MG63 (cell line): ENCODE measurements around the gene CDX1. TPM values are rescaled to one million over a fixed set of nuclear protein-coding genes. Genes with fewer than 3 reads are reported as not detected.

ENCODE experiments used
- DNase-seq: peaks from one replicate; pipeline ENCODE4 v3.0.0-alpha.2; 2020
- H3K27me3 ChIP-seq: fragments of 250-450 bp; sonication (Bioruptor Pico); 2 replicates; pipeline ENCODE4 v1.5.1; 2020; ENCODE audit warnings: mild to moderate bottlenecking, moderate library complexity
- H3K36me3 ChIP-seq: fragments of 250-450 bp; sonication (Bioruptor Pico); 2 replicates; pipeline ENCODE4 v1.5.1; 2020; ENCODE audit warnings: mild to moderate bottlenecking, moderate library complexity
- H3K4me3 ChIP-seq: fragments of 250-450 bp; sonication (Bioruptor Pico); 2 replicates; pipeline ENCODE4 v1.5.1; 2020; ENCODE audit warnings: mild to moderate bottlenecking, moderate library complexity
- H3K9me3 ChIP-seq: fragments of 250-450 bp; sonication (Bioruptor Pico); 2 replicates; pipeline ENCODE4 v1.5.1; 2020; ENCODE audit warnings: mild to moderate bottlenecking, moderate library complexity
- total RNA-seq: library from RNA; depleted of rRNA; stranded (reverse); fragments of >200 nt; shearing (Covaris generic); gene quantifications from 2 replicates; pipeline ENCODE4 v1.2.3, GENCODE V29; 2014; ENCODE audit warnings: low replicate concordance

The CDX1 gene
- total RNA-seq, 1 experiment from 2014 or later: 0.07 TPM

DNA sequence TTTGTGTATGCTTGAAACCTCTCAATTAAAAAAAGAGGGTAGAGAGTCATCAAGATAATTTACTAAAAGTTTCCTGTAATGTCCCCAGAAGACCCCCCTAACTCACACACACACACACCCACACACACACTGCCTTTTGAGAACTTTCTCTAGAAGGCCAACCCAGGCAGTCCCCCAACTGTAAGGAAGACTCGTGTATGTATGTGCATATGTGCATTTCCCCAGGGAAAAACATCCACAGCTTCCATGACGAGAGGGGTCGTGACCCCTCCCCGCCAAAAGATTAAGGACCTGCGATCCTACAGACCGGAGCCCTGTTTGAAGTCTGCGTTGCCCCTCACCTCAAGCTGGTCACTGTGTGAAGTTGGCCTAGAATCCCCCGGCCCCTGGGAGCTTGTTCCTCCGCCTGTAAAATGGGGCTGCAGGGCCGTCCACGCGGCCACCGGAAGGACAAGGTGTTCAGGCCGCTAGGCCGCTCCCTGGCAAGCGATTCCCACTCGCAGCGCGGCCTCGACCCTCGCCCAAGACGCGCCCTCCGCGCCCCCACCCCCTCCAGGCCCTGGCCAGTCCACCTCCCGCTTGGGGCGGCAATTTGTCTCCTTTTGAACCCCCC, 435 bp upstream of the CDX1 start:
- no peak for DNase-seq

DNA sequence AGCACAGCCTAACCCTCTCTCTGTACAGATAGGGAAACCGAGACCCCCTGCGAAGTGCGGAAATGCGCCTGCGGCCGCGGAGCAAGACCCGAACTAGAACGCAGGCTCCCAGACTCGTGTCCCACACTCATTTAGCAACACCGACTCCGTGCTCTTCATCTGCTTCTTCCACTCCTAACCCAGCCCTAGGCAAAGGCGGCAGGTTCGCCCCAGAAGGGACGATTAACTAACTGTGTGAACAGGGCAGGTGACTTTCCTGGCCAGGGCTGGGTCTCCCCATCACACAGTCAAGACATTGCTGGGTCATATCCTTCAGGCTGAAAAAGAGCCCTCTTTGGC, 903 bp downstream of the CDX1 start:
- no peaks in the 10 kb centered on the region for H3K27me3 ChIP-seq
- H3K36me3 ChIP-seq: no peaks in the 10 kb centered on the region
- H3K9me3 ChIP-seq: no peaks in the 10 kb centered on the region
- DNase-seq: no peak
- H3K4me3 ChIP-seq: no peak overlapping the region

More for the DNA sequence above, 435 bp upstream of the CDX1 start:
- Histone ChIP-seq H3K4me3 (no peak overlapping the region), H3K27me3 (no peaks in the 10 kb centered on the region), H3K36me3 (no peaks in the 10 kb centered on the region), H3K9me3 (no peaks in the 10 kb centered on the region)

DNA sequence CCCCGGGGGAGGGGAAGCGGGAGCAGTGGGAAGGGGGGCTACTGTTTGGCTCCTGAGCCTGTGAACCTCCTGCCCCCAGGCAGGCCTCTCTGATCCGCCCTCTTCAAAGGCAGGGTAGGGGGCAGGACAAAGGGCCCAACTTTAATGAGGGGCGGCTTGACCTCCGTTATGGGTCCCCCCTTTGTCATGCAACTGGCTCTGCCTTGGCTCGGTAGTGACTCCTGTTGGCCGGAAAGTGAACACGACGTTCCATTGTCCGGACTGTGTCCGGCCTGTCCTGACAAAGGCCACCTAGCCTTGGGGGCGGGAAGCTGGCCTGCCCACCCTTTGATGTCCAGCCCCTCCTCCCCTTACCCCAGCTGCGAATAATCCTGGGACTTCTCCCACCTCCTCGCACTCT, 1.3 kb downstream of the CDX1 start:
- no peaks in the 10 kb centered on the region for H3K9me3 ChIP-seq
- H3K4me3 ChIP-seq: no peak overlapping the region
- H3K36me3 ChIP-seq: no peaks in the 10 kb centered on the region
- DNase-seq: no peak
- H3K27me3 ChIP-seq: no peaks in the 10 kb centered on the region

GRCh38 chr5:150168864-150169263, 2.3 kb downstream of the CDX1 start:
- DNase-seq: no peak
- no peaks in the 10 kb centered on the region for H3K9me3 ChIP-seq
- H3K36me3 ChIP-seq: no peaks in the 10 kb centered on the region
- H3K27me3 ChIP-seq: no peaks in the 10 kb centered on the region
- no peak overlapping the region for H3K4me3 ChIP-seq

- DNase-seq: peak; percentile 51
- Histone ChIP-seq H3K4me3 (no peak overlapping the region), H3K36me3 (no peaks in the 10 kb centered on the region), H3K9me3 (0 out of 2 replicates have a peak, but pooled peaks cover 2% of the 10 kb centered on the region), H3K27me3 (no peaks in the 10 kb centered on the region)
Measured at GRCh38 chr5:150172145-150172544, 5.6 kb downstream of the CDX1 start.

DNA sequence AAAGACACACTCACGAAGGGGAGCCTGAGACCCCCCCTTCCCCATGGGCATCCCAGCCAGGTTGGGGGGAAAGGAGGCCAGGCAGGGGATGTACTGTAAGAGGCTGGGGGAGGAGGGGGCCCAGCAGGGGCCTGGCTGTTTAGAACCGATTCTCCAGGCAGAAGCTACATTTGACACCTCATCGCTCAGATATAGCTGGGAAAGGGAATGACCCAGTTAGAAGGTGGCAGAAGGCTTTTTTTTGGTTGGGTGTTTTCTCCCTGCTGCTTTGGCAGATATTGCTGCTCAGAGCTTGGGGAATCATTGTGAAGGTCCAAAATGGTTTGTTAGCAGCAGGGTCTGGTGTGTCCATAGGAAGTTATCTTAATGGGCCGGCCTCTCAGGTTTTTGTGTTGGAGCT, 6.0 kb downstream of the CDX1 start:
- no peak for DNase-seq
- no peak overlapping the region for H3K4me3 ChIP-seq
- no peaks in the 10 kb centered on the region for H3K36me3 ChIP-seq
- no peaks in the 10 kb centered on the region for H3K27me3 ChIP-seq
- 0 out of 2 replicates have a peak, but pooled peaks cover 2% of the 10 kb centered on the region for H3K9me3 ChIP-seq

DNA sequence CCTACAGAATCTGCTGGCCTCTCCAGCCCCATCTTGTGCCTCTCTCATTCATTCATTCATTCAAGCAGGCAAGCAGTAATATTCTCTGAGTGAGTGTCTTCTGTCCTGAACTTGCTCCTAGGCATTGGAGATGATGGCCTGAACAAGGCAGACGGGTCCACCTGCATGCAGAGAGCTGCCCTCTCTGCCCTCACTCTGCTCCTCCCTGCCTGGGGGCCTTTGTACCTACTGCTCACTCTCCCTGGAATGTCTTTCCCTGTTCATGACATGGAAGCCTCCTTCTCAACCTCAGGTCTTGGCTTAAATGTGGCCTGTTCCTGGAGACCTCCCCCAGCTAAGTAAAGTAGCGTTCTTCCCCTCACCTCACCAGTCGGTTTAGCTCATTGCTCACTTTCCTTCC, 6.6 kb downstream of the CDX1 start:
- no peaks in the 10 kb centered on the region for H3K36me3 ChIP-seq

GRCh38 chr5:150174285-150174684, 7.7 kb downstream of the CDX1 start:
- Histone ChIP-seq H3K9me3 (0 out of 2 replicates have a peak, but pooled peaks cover 2% of the 10 kb centered on the region), H3K36me3 (no peaks in the 10 kb centered on the region), H3K27me3 (no peaks in the 10 kb centered on the region), H3K4me3 (no peak overlapping the region)
- no peak for DNase-seq

More for the DNA sequence above, 6.6 kb downstream of the CDX1 start:
- H3K9me3 ChIP-seq: 0 out of 2 replicates have a peak, but pooled peaks cover 2% of the 10 kb centered on the region
- H3K27me3 ChIP-seq: no peaks in the 10 kb centered on the region
- no peak for DNase-seq
- no peak overlapping the region for H3K4me3 ChIP-seq

GRCh38 chr5:150175076-150175475, 8.5 kb downstream of the CDX1 start:
- no peaks in the 10 kb centered on the region for H3K36me3 ChIP-seq
- no peak for DNase-seq
- no peak overlapping the region for H3K4me3 ChIP-seq
- no peaks in the 10 kb centered on the region for H3K27me3 ChIP-seq
- 0 out of 2 replicates have a peak, but pooled peaks cover 2% of the 10 kb centered on the region for H3K9me3 ChIP-seq

DNA sequence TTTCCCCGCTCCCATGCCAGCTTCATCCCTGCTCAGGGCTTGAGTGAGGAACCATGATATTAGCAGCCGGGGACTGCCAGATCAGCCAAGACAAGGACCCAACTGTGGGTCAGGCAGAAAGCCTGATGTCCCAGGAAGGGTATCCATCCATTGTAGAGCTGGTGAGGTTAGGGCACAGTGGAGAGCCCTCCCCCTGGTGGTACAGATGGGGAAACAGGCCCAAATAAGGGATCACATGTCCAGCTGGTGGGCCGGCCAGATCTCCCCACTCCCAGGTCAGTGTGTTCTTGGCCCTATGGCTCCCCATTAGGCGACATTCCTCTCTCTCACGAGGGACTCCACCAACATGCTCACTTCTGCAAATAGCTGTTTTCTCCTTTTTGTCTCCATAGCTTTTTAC, 9.0 kb downstream of the CDX1 start:
- peak; percentile 52 for DNase-seq
- Histone ChIP-seq H3K9me3 (0 out of 2 replicates have a peak, but pooled peaks cover 2% of the 10 kb centered on the region), H3K4me3 (no peak overlapping the region), H3K27me3 (no peaks in the 10 kb centered on the region), H3K36me3 (no peaks in the 10 kb centered on the region)

DNA sequence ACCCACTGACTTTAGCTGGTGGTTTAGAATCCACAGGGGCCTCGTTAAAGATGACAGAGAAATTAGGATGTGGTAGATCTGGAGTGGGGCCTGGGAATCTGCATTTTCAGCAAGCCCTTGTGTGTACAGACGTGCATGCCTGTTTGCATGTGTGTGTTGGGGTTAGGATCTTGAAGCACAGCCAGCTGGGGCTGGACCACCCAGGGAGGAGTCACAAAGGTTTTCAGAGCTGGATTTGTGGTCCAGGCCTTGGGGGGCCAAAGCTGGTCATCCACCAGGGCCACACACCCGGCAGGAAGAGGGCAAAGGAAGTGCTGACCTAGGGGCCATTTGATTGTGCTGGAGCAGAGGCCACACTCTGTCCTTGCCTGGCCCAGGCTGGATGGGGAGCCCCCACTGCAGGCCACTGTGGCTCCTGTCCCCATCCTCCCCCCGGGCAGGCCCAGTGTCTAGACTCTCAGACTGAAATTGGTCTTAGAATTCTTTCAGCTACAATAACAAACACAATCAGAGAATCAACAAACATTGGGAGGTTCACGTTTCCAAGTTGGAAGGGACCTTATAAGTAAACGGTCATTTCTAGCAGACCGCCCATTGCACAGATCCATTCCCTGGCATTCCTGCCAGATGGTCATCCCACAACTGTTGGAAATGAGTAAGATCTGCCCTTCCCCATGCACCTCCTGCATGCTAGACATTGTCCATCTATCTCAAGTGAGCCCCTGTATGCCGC, 10.3 kb downstream of the CDX1 start:
- H3K4me3 ChIP-seq: no peak overlapping the region
- 0 out of 2 replicates have a peak, but pooled peaks cover 2% of the 10 kb centered on the region for H3K9me3 ChIP-seq
- H3K36me3 ChIP-seq: no peaks in the 10 kb centered on the region
- peak; percentile 92 for DNase-seq
- H3K27me3 ChIP-seq: no peaks in the 10 kb centered on the region

GRCh38 chr5:150177721-150178120, 11.1 kb downstream of the CDX1 start:
- H3K9me3 ChIP-seq: 0 out of 2 replicates have a peak, but pooled peaks cover 2% of the 10 kb centered on the region
- H3K27me3 ChIP-seq: no peaks in the 10 kb centered on the region
- H3K36me3 ChIP-seq: no peaks in the 10 kb centered on the region
- H3K4me3 ChIP-seq: no peak overlapping the region
- DNase-seq: no peak

DNA sequence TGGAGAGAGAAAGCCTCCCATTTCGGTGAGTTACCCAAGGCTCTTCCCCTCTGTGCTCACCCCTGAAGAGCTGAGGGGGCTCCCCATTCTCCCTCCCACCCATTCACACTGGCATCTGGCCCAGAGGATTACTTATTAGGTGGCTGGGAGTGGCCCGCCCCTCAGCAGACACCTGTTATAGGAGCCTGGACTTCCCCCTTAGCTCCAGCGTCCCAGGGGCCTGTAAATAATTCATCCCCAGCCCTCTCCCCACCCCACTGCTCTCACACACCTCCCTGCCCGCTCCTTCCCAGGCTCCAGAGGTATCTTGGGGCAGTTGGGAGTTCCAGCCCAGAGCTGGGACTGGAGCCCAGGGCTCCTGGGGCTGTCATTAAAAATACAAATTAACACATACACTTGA, 11.7 kb downstream of the CDX1 start:
- H3K36me3 ChIP-seq: no peaks in the 10 kb centered on the region
- H3K4me3 ChIP-seq: no peak overlapping the region
- 0 out of 2 replicates have a peak, but pooled peaks cover 2% of the 10 kb centered on the region for H3K9me3 ChIP-seq
- DNase-seq: no peak
- H3K27me3 ChIP-seq: no peaks in the 10 kb centered on the region

DNA sequence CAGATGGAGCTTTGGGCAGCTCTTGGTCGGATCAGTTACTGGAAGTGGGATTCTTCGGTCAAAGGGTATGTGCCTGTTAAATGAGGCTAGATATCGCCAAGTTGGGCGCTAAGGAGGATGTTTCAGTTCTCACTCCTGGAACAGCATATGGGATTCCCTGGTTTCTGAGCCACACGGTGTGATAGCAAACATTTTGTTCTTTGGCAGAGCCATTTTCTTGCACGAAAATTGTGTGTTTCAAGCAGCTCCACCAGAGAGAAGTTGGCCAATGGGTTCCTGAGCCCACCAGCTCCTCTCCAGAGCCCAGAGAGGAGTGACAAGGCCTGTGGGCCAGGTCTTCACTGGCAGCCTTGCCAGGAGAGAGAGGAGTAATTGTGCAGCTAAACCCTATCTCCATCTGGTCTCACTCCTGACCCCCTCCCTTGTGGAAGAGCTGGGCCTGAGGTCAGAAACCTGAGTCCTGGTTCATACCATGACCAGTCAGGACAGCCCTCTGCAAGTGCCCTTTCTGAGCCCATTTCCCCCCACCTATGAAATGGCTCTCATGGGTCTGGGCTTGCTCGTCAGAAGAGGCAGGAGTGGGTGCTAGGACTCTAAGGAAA, 12.5 kb downstream of the CDX1 start:
- Histone ChIP-seq H3K36me3 (no peaks in the 10 kb centered on the region), H3K4me3 (no peak overlapping the region), H3K27me3 (no peaks in the 10 kb centered on the region), H3K9me3 (0 out of 2 replicates have a peak, but pooled peaks cover 2% of the 10 kb centered on the region)
- DNase-seq: peak; percentile 61

DNA sequence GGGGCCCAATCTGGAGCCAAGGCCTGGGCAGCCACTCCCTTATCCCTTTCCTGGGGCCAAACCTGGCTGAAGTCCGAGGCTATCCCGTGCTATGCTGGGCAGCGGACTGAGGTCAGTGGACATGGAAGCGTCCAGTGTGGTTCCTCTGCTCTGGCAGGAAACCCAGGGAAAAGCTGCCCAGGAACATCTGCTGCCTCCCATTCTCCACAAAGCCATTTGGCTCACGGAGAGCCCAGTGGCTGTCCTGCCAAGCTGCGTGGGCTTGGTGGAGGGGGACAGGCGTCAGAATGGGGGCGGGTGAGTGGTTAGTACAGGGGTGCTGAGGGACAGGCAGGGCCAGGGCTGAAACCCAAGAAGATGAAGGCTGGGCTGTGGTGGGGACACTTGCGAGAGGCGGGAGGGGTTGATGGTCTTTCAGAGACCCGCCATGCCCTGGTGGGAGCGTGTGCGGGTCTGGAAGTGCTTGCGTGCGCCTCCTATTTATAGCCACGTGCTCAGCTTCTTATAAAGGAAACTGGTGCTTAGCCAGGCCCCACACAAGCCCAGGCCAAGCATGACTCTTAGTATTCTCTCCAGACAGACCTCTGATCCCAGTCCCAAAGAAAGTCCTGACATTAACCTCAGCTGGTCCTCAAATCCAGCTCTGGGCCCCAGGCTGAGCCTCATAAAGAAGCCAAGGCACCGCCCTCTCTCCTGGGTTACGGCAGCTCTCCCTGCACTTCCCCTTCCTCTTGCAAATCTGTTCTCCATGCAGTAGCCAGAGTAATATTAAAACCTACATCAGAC, 13.9 kb downstream of the CDX1 start:
- DNase-seq: peak; percentile 100
- no peak overlapping the region for H3K4me3 ChIP-seq
- H3K9me3 ChIP-seq: no peaks in the 10 kb centered on the region
- no peaks in the 10 kb centered on the region for H3K27me3 ChIP-seq
- no peaks in the 10 kb centered on the region for H3K36me3 ChIP-seq

DNA sequence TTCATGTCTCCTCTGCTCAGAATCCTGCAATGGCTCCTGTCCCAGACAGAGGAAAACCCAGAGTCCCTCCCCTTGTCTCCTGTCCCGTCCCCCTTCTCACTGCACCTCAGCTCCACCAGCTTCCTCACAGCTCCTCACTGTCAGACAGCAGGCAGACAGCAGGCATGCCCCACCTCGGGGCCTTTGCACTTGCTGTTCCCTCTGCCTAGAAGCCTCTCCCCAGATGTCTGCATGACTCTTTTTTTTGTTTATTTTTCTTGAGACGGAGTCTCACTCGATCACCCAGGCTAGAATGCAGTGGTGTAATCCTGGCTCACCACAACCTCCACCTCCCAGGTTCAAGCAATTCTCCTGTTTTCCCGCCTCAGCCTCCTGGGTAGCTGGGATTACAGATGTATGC, 14.4 kb downstream of the CDX1 start:
- no peak overlapping the region for H3K4me3 ChIP-seq
- peak; percentile 88 for DNase-seq
- no peaks in the 10 kb centered on the region for H3K36me3 ChIP-seq
- no peaks in the 10 kb centered on the region for H3K27me3 ChIP-seq
- H3K9me3 ChIP-seq: no peaks in the 10 kb centered on the region
